Dermis microvascular lymphatic vessel endothelial cell (primary cell): Measurements from ENCODE around the gene CFP. TPM values are rescaled to one million over a fixed set of nuclear protein-coding genes. Genes with fewer than 3 reads are reported as not detected.
A peak's percentile ranks its signal among the peaks of the same experiment; 100 is the strongest.

Source experiments
- DNase-seq, 2 donors: peaks; one replicate each; pipeline versions ENCODE4 v3.0.0 to v3.0.0-alpha.2; 2010; ENCODE audit warnings: low read depth in 2 of 2
- total RNA-seq: library from RNA; depleted of rRNA; stranded (reverse); fragments of >200 nt; gene quantifications from 2 replicates; pipeline ENCODE4 v1.2.1, GENCODE V29; 2014

The CFP gene
- total RNA-seq, 1 donor from 2014 or later, result 0.26 TPM

- no peak for DNase-seq
Measured at GRCh38 chrX:47638816-47639215, 9.1 kb upstream of the CFP start.

- peak; percentile 44 to 85 for DNase-seq
Measured at GRCh38 chrX:47637546-47638195, 7.9 kb upstream of the CFP start.

GRCh38 chrX:47634871-47635575 lies 5.3 kb upstream of the CFP start:
- DNase-seq, result no peak

GRCh38 chrX:47633689-47634590 lies 4.2 kb upstream of the CFP start:
- DNase-seq, result no peak

GRCh38 chrX:47632666-47633065 lies 2.9 kb upstream of the CFP start:
- DNase-seq, result no peak

GRCh38 chrX:47631676-47632075 lies 1.9 kb upstream of the CFP start:
- no peak for DNase-seq

- DNase-seq, result peak in 1 of 2 donors; percentile 12
Measured at GRCh38 chrX:47628982-47629381, 748 bp downstream of the CFP start.

GRCh38 chrX:47625365-47625764 lies 4.4 kb downstream of the CFP start:
- no peak for DNase-seq

GRCh38 chrX:47623540-47624027 lies 6.1 kb downstream of the CFP start:
- DNase-seq, result peak; percentile 28 to 76

- no peak for DNase-seq
Measured at GRCh38 chrX:47621851-47622250, 7.9 kb downstream of the CFP start.

- no peak for DNase-seq
Measured at GRCh38 chrX:47620303-47620685, 9.4 kb downstream of the CFP start.

GRCh38 chrX:47619486-47620302 lies 10.0 kb downstream of the CFP start, which contains the start of gene SYN1:
Gene SYN1, minus strand, starts transcription at chrX:47619857. Its CDS starts 129 bp downstream, at chrX:47619728.
- peak; percentile 57 to 80 for DNase-seq

GRCh38 chrX:47618923-47619485 lies 10.7 kb downstream of the CFP start:
- DNase-seq, result no peak

- DNase-seq, result no peak
Measured at GRCh38 chrX:47614618-47615017, 15.1 kb downstream of the CFP start.

- no peak for DNase-seq
Measured at GRCh38 chrX:47613082-47613481, 16.6 kb downstream of the CFP start.

GRCh38 chrX:47612418-47612817 lies 17.3 kb downstream of the CFP start:
- no peak for DNase-seq

GRCh38 chrX:47611926-47612325 lies 17.8 kb downstream of the CFP start:
- DNase-seq, result no peak

- no peak for DNase-seq
Measured at GRCh38 chrX:47611489-47611888, 18.2 kb downstream of the CFP start.

GRCh38 chrX:47610511-47610910 lies 19.2 kb downstream of the CFP start:
- no peak for DNase-seq

GRCh38 chrX:47608130-47608810 lies 21.5 kb downstream of the CFP start:
- DNase-seq, result no peak
